H9 (cell line): ENCODE data around the gene UGT1A8. TPM values are rescaled to one million over a fixed set of nuclear protein-coding genes. Genes with fewer than 3 reads are reported as not detected.

Source experiments
- DNase-seq: peaks from one replicate; pipeline ENCODE4 v3.0.0-alpha.2; 2017
- H2AFZ ChIP-seq: one replicate; pipeline ENCODE4 v1.6.1; 2013; ENCODE audit warnings: mild to moderate bottlenecking, low read length, control low read depth, moderate library complexity
- H2AK5ac ChIP-seq: 2 replicates; pipeline ENCODE4 v1.6.1; 2013; ENCODE audit warnings: low read length, control low read depth, mixed read lengths; ENCODE audit not compliant: insufficient read length
- H2BK120ac ChIP-seq: one replicate; pipeline ENCODE4 v1.6.1; 2013; ENCODE audit warnings: low read depth, mild to moderate bottlenecking, low read length, control low read depth, inconsistent platforms; ENCODE audit not compliant: poor library complexity, severe bottlenecking
- H2BK12ac ChIP-seq: 2 replicates; pipeline ENCODE4 v1.6.1; 2013; ENCODE audit warnings: low read length, control low read depth, mixed read lengths, low read depth; ENCODE audit not compliant: insufficient read length
- H2BK15ac ChIP-seq: 2 replicates; pipeline ENCODE4 v1.6.1; 2013; ENCODE audit warnings: low read depth, low read length, control low read depth
- H2BK20ac ChIP-seq: one replicate; pipeline ENCODE4 v1.6.1; 2013; ENCODE audit warnings: low read depth, mild to moderate bottlenecking, low read length, control low read depth, inconsistent platforms; ENCODE audit not compliant: poor library complexity, severe bottlenecking
- H2BK5ac ChIP-seq: 2 replicates; pipeline ENCODE4 v1.6.1; 2013; ENCODE audit warnings: low read length, control low read depth, mixed read lengths; ENCODE audit not compliant: insufficient read length
- H3K14ac ChIP-seq: 2 replicates; pipeline ENCODE4 v1.6.1; 2013; ENCODE audit warnings: low read length, control low read depth; ENCODE audit not compliant: insufficient read depth
- H3K18ac ChIP-seq: 2 replicates; pipeline ENCODE4 v1.6.1; 2013; ENCODE audit warnings: low read depth, mild to moderate bottlenecking, mixed read lengths, low read length, control low read depth; ENCODE audit not compliant: insufficient read length
- H3K23ac ChIP-seq: 2 replicates; pipeline ENCODE4 v1.6.1; 2013; ENCODE audit warnings: low read length, control low read depth, mixed read lengths, low read depth; ENCODE audit not compliant: insufficient read length
- H3K23me2 ChIP-seq: 2 replicates; pipeline ENCODE4 v1.6.1; 2013; ENCODE audit warnings: low read depth, mild to moderate bottlenecking, mixed read lengths, low read length, control low read depth; ENCODE audit not compliant: insufficient read length, poor library complexity, severe bottlenecking
- H3K27ac ChIP-seq: 2 replicates; pipeline ENCODE4 v1.5.1; 2013; ENCODE audit warnings: low read length, control low read depth, mixed read lengths, low read depth; ENCODE audit not compliant: insufficient read length
- H3K27me3 ChIP-seq: 2 replicates; pipeline ENCODE4 v1.6.1; 2013; ENCODE audit warnings: low read length, control low read depth, inconsistent platforms; ENCODE audit not compliant: insufficient read depth
- H3K4ac ChIP-seq: 2 replicates; pipeline ENCODE4 v1.6.1; 2013; ENCODE audit warnings: low read depth, mild to moderate bottlenecking, control low read depth, inconsistent platforms, low read length, moderate library complexity
- H3K4me1 ChIP-seq: 2 replicates; pipeline ENCODE4 v1.6.1; 2013; ENCODE audit warnings: low read length, control low read depth, inconsistent platforms; ENCODE audit not compliant: insufficient read depth
- H3K4me2 ChIP-seq: 2 replicates; pipeline ENCODE4 v1.6.1; 2013; ENCODE audit warnings: low read length, control low read depth, mixed read lengths; ENCODE audit not compliant: insufficient read length, insufficient read depth
- H3K56ac ChIP-seq: 2 replicates; pipeline ENCODE4 v1.6.1; 2013; ENCODE audit warnings: low read depth, mild to moderate bottlenecking, mixed read lengths, low read length, control low read depth; ENCODE audit not compliant: insufficient read length
- H3K79me1 ChIP-seq: 2 replicates; pipeline ENCODE4 v1.6.1; 2013; ENCODE audit warnings: low read depth, mild to moderate bottlenecking, moderate library complexity, low read length, control low read depth, inconsistent platforms; ENCODE audit not compliant: insufficient read depth, poor library complexity, severe bottlenecking
- H3K79me2 ChIP-seq: 2 replicates; pipeline ENCODE4 v1.6.1; 2013; ENCODE audit warnings: low read length, control low read depth, inconsistent platforms; ENCODE audit not compliant: insufficient read depth
- H3K9ac ChIP-seq: 2 replicates; pipeline ENCODE4 v1.6.1; 2013; ENCODE audit warnings: low read length, control low read depth, mixed read lengths; ENCODE audit not compliant: insufficient read length; ENCODE audit errors: extremely low read depth
- H3K9me3 ChIP-seq: one replicate; pipeline ENCODE4 v1.6.1; 2013; ENCODE audit warnings: low read depth, low read length, inconsistent platforms; ENCODE audit not compliant: control insufficient read depth
- H3T11ph ChIP-seq: one replicate; pipeline ENCODE4 v1.6.1; 2013; ENCODE audit warnings: mild to moderate bottlenecking, low read length, control low read depth, inconsistent platforms
- H4K20me1 ChIP-seq: one replicate; pipeline ENCODE4 v1.6.1; 2013; ENCODE audit not compliant: control insufficient read depth, insufficient read length, insufficient read depth
- H4K5ac ChIP-seq: 2 replicates; pipeline ENCODE4 v1.6.1; 2013; ENCODE audit warnings: low read depth, mild to moderate bottlenecking, mixed read lengths, low read length, control low read depth; ENCODE audit not compliant: insufficient read length
- H4K8ac ChIP-seq: replicated peaks from 2 replicates; pipeline ENCODE4 v1.6.1; 2013; ENCODE audit warnings: low read length, control low read depth, mixed read lengths, low read depth; ENCODE audit not compliant: insufficient read length
- H4K91ac ChIP-seq: 2 replicates; pipeline ENCODE4 v1.6.1; 2013; ENCODE audit warnings: low read depth, mild to moderate bottlenecking, moderate library complexity, mixed read lengths, low read length, control low read depth; ENCODE audit not compliant: insufficient read length
- H3K27ac Mint-ChIP-seq, 3 experiments: 2 replicates in 2 of 3; 3 replicates in 1 of 3; pipeline ENCODE4 v1.8.0; 2020 to 2021; ENCODE audit warnings: mixed read lengths in 3 of 3, mild to moderate bottlenecking in 1 of 3, moderate library complexity in 1 of 3
- H3K27me3 Mint-ChIP-seq: 2 replicates; pipeline ENCODE4 v1.8.0; 2021; ENCODE audit warnings: low read depth, mild to moderate bottlenecking, moderate library complexity, mixed read lengths
- H3K36me3 Mint-ChIP-seq, 3 experiments: 2 replicates in 2 of 3; 3 replicates in 1 of 3; pipeline ENCODE4 v1.8.0; 2020 to 2021; ENCODE audit warnings: low read depth in 3 of 3, mixed read lengths in 3 of 3; ENCODE audit not compliant: insufficient read depth in 1 of 3
- H3K4me1 Mint-ChIP-seq, 2 experiments: 2 replicates each; pipeline ENCODE4 v1.8.0; 2020; ENCODE audit warnings: mixed read lengths in 2 of 2
- H3K4me3 Mint-ChIP-seq, 2 experiments: 2 replicates in 1 of 2; 3 replicates in 1 of 2; pipeline ENCODE4 v1.8.0; 2020 to 2021; ENCODE audit warnings: mild to moderate bottlenecking in 2 of 2, mixed read lengths in 2 of 2, moderate library complexity in 1 of 2
- H3K9me3 Mint-ChIP-seq, 2 experiments: 2 replicates in 1 of 2; 3 replicates in 1 of 2; pipeline ENCODE4 v1.8.0; 2020; ENCODE audit warnings: mild to moderate bottlenecking in 2 of 2, mixed read lengths in 2 of 2, moderate library complexity in 1 of 2
- WGBS: extraction: QIAGEN DNeasy Blood & Tissue Kit; methylation state at CpG from one replicate; pipeline ENCODE4 v1.1.7; 2013; ENCODE audit warnings: missing lambda C conversion rate, low lambda C conversion rate, mixed read lengths; ENCODE audit not compliant: insufficient read length; ENCODE audit errors: extremely low coverage; 5-methylcytosine and 5-hydroxymethylcytosine counted together
- total RNA-seq: library from RNA; stranded (reverse); gene quantifications from 2 replicates; pipeline ENCODE4 v1.2.1, GENCODE V29; 2021
- TF ChIP-seq, protein P1 (sequence below): fragments of 200-600 bp; sonication (generic); conservative IDR thresholded peaks from 3 replicates; pipeline ENCODE4 v1.8.0; 2021; ENCODE audit warnings: antibody characterized with exemption, mild to moderate bottlenecking

UGT1A8 gene
- total RNA-seq, 1 experiment from 2014 or later, result not detected

DNA sequence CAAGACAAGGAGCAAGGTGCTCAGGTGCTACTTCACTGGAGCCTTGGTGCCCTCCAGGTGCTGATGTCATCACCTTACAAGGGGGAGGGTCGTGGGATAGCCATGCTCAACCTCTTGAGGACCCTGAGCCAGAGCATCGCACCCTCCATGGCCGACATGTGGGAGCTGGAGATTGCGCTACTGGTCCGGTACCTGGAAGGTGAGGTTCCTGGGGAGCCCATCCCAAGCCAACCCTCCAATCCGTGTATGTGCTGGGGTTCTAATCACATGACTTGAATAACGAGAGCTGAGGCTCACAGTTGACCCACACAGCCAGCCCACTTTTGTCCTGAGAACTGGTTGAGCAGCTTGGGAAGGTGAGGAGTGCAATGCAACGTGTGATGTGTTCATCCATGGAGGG lies 186.6 kb downstream of the UGT1A8 start:
- no peak overlapping the region for H3K27ac Mint-ChIP-seq
- WGBS, result no CpG with 5 or more reads among the region's 8 CpGs

More for the DNA sequence above, 186.6 kb downstream of the UGT1A8 start:
- Histone ChIP-seq H3K4me2 (no peak overlapping the region), H2BK5ac (no peak overlapping the region), H2BK15ac (no peak overlapping the region), H3K18ac (no peak overlapping the region), H3K27ac (no peak overlapping the region), H4K5ac (no peak overlapping the region), H3K79me2 (no peaks in the 10 kb centered on the region), H4K91ac (no peak overlapping the region), H3K56ac (no peak overlapping the region), H2BK12ac (no peak overlapping the region), H3K4ac (no peak overlapping the region), H3K4me1 (no peaks in the 10 kb centered on the region), H3K23ac (no peak overlapping the region), H2BK120ac (no peak overlapping the region), H4K20me1 (no peaks in the 10 kb centered on the region), H4K8ac (no peak overlapping the region), H3K23me2 (no peaks in the 10 kb centered on the region), H2BK20ac (no peak overlapping the region), H3K9me3 (no peaks in the 10 kb centered on the region), H3K27me3 (no peaks in the 10 kb centered on the region), H2AK5ac (no peak overlapping the region), H3K14ac (no peak overlapping the region), H2AFZ (no peak overlapping the region), H3K9ac (no peak overlapping the region), H3T11ph (no peak overlapping the region), H3K79me1 (no peaks in the 10 kb centered on the region)
- peaks cover 13 to 20% of the 10 kb centered on the region in 2 experiments for H3K9me3 Mint-ChIP-seq
- TF ChIP-seq, protein P1, sequence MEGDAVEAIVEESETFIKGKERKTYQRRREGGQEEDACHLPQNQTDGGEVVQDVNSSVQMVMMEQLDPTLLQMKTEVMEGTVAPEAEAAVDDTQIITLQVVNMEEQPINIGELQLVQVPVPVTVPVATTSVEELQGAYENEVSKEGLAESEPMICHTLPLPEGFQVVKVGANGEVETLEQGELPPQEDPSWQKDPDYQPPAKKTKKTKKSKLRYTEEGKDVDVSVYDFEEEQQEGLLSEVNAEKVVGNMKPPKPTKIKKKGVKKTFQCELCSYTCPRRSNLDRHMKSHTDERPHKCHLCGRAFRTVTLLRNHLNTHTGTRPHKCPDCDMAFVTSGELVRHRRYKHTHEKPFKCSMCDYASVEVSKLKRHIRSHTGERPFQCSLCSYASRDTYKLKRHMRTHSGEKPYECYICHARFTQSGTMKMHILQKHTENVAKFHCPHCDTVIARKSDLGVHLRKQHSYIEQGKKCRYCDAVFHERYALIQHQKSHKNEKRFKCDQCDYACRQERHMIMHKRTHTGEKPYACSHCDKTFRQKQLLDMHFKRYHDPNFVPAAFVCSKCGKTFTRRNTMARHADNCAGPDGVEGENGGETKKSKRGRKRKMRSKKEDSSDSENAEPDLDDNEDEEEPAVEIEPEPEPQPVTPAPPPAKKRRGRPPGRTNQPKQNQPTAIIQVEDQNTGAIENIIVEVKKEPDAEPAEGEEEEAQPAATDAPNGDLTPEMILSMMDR, result no peak
- peaks cover 16% of the 10 kb centered on the region for H3K27me3 Mint-ChIP-seq
- peaks cover 0 to 5% (median 4%) of the 10 kb centered on the region in 3 experiments; a peak in 2 of 7 replicates for H3K36me3 Mint-ChIP-seq
- DNase-seq, result no peak
- no peak overlapping the region for H3K4me3 Mint-ChIP-seq
- peaks cover 2 to 3% of the 10 kb centered on the region in 2 experiments; a peak in 3 of 4 replicates for H3K4me1 Mint-ChIP-seq
